SK-N-SH (cell line): ENCODE data around the gene SLAMF6. TPM values are rescaled to one million over a fixed set of nuclear protein-coding genes. Genes with fewer than 3 reads are reported as not detected.

Source experiments
- CTCF ChIA-PET: fragments of 300-600, 350-600 bp; formaldehyde crosslinking; extraction: SDS; loops from one replicate; lab custom pipeline; 2021; lab: Yijun Ruan, JAX
- POLR2A ChIA-PET: fragments of 350-600 bp; sonication (Branson Sonifier 250); formaldehyde crosslinking; extraction: SDS; loops from one replicate; lab custom pipeline; 2020; ENCODE audit warnings: antibody characterized with exemption, inconsistent platforms; lab: Yijun Ruan, JAX
- DNase-seq: peaks from one replicate; pipeline ENCODE4 v3.0.0; 2012
- H2AFZ ChIP-seq: fragments of 200-600 bp; sonication (generic); 2 replicates; pipeline ENCODE4 v1.8.1; 2016; ENCODE audit warnings: antibody characterized with exemption, mild to moderate bottlenecking, low read depth
- H3F3A ChIP-seq: fragments of 200-600 bp; sonication (generic); replicated peaks from 2 replicates; pipeline ENCODE3; 2016; ENCODE audit warnings: antibody characterized with exemption, mild to moderate bottlenecking; ENCODE audit not compliant: insufficient read depth
- H3K27ac ChIP-seq, 2 experiments: fragments of 200-500 bp in 1 of 2; fragments of 200-600 bp in 1 of 2; sonication (Bioruptor generic) in 1 of 2; sonication (generic), shearing (Covaris generic) in 1 of 2; 2 replicates each; pipeline versions ENCODE4 v1.5.1 to v1.6.1; 2014 to 2016; ENCODE audit warnings: low read depth in 2 of 2, inconsistent platforms in 1 of 2, low read length in 1 of 2, mild to moderate bottlenecking in 1 of 2, mixed read lengths in 1 of 2
- H3K27me3 ChIP-seq: fragments of 200-600 bp; sonication (generic), shearing (Covaris generic); 2 replicates; pipeline ENCODE4 v1.6.1; 2016; ENCODE audit warnings: mixed run types; ENCODE audit not compliant: insufficient read depth
- H3K36me3 ChIP-seq, 2 experiments: fragments of 200-500 bp in 1 of 2; fragments of 200-600 bp in 1 of 2; sonication (Bioruptor generic) in 1 of 2; sonication (generic) in 1 of 2; replicated peaks in 1 of 2; 2 replicates each; pipeline versions ENCODE3 to v1.5.1; 2014 to 2016; ENCODE audit warnings: low read length in 1 of 2, mild to moderate bottlenecking in 1 of 2; ENCODE audit not compliant: insufficient read depth in 2 of 2, control insufficient read depth in 1 of 2
- H3K4me1 ChIP-seq, 2 experiments: fragments of 200-500 bp in 1 of 2; fragments of 200-600 bp in 1 of 2; sonication (Bioruptor generic) in 1 of 2; sonication (generic), shearing (Covaris generic) in 1 of 2; 2 replicates each; pipeline versions ENCODE4 v1.5.1 to v1.6.1; 2014 to 2016; ENCODE audit warnings: low read depth in 1 of 2, low read length in 1 of 2, mixed run types in 1 of 2; ENCODE audit not compliant: insufficient read depth in 2 of 2, control insufficient read depth in 1 of 2
- H3K4me2 ChIP-seq: fragments of 200-600 bp; sonication (generic), shearing (Covaris generic); 2 replicates; pipeline ENCODE4 v1.6.1; 2017; ENCODE audit warnings: mixed run types
- H3K4me3 ChIP-seq, 2 experiments: fragments of 200-500 bp in 1 of 2; fragments of 200-600 bp in 1 of 2; sonication (Bioruptor generic) in 1 of 2; sonication (generic), shearing (Covaris generic) in 1 of 2; 2 replicates each; pipeline versions ENCODE4 v1.5.1 to v1.8.1; 2014 to 2016; ENCODE audit warnings: low read depth in 2 of 2, inconsistent platforms in 1 of 2, low read length in 1 of 2, mild to moderate bottlenecking in 1 of 2, mixed read lengths in 1 of 2, moderate library complexity in 1 of 2
- H3K79me2 ChIP-seq: fragments of 200-600 bp; sonication (generic); 2 replicates; pipeline ENCODE4 v1.8.1; 2017; ENCODE audit warnings: mild to moderate bottlenecking; ENCODE audit not compliant: insufficient read depth
- H3K9ac ChIP-seq: fragments of 200-600 bp; sonication (generic); 2 replicates; pipeline ENCODE4 v1.6.1; 2017; ENCODE audit warnings: mixed run types
- H3K9me2 ChIP-seq: fragments of 200-600 bp; sonication (generic); 2 replicates; pipeline ENCODE4 v1.6.1; 2017; ENCODE audit warnings: mixed run types
- H3K9me3 ChIP-seq: fragments of 200-600 bp; sonication (generic); 2 replicates; pipeline ENCODE4 v1.6.1; 2017; ENCODE audit warnings: mixed run types, mild to moderate bottlenecking, moderate library complexity
- H4K20me1 ChIP-seq: fragments of 200-600 bp; sonication (generic); 2 replicates; pipeline ENCODE4 v1.6.1; 2017; ENCODE audit warnings: mild to moderate bottlenecking, mixed run types; ENCODE audit not compliant: insufficient read depth
- CHD2 ChIP-seq: fragments of 150-350 bp; IDR thresholded peaks from 2 replicates; pipeline ENCODE4 v1.6.1; 2018; ENCODE audit warnings: low read length; ENCODE audit not compliant: partially characterized antibody
- ELF1 ChIP-seq: IDR thresholded peaks from 2 replicates; pipeline ENCODE4 v1.4.0; 2012
- EP300 ChIP-seq, 2 experiments: IDR thresholded peaks; 2 replicates each; pipeline versions ENCODE4 v1.4.0 to v1.6.1; 2012; ENCODE audit warnings: borderline replicate concordance in 1 of 2, low read depth in 1 of 2, low read length in 1 of 2
- EZH2phosphoT487 ChIP-seq: fragments of 200-600 bp; sonication (generic); IDR thresholded peaks from 2 replicates; pipeline ENCODE4 v1.6.1; 2017; ENCODE audit warnings: low read depth, mixed run types, mild to moderate bottlenecking, antibody characterized with exemption, moderate library complexity, borderline replicate concordance
- FOSL2 ChIP-seq: IDR thresholded peaks from 2 replicates; pipeline ENCODE4 v1.4.0; 2012; ENCODE audit warnings: low read depth, mild to moderate bottlenecking, moderate library complexity, borderline replicate concordance
- FOXJ3 ChIP-seq: sonication (generic); formaldehyde crosslinking; IDR thresholded peaks from 2 replicates; pipeline ENCODE4 v1.5.1; 2020; ENCODE audit warnings: mild to moderate bottlenecking, missing genetic modification reagents
- FOXM1 ChIP-seq: IDR thresholded peaks from 2 replicates; pipeline ENCODE4 v1.4.0; 2012; ENCODE audit warnings: low read depth, mild to moderate bottlenecking
- GATA2 ChIP-seq: sonication (generic); formaldehyde crosslinking; IDR thresholded peaks from 2 replicates; pipeline ENCODE4 v1.5.0; 2020; ENCODE audit warnings: mild to moderate bottlenecking, missing genetic modification reagents
- MXI1 ChIP-seq: IDR thresholded peaks from 2 replicates; pipeline ENCODE4 v1.6.1; 2012; ENCODE audit warnings: mild to moderate bottlenecking, low read depth, low read length, improper control_type of control experiment
- POLR2AphosphoS5 ChIP-seq: IDR thresholded peaks from 2 replicates; pipeline ENCODE4 v1.6.1; 2012; ENCODE audit warnings: low read depth, low read length
- RAD21 ChIP-seq: IDR thresholded peaks from 2 replicates; pipeline ENCODE4 v1.6.1; 2012; ENCODE audit warnings: mild to moderate bottlenecking, low read length
- RCOR1 ChIP-seq: fragments of 150-350 bp; IDR thresholded peaks from 2 replicates; pipeline ENCODE4 v1.6.1; 2017; ENCODE audit warnings: antibody characterized with exemption, low read length
- SIN3A ChIP-seq: IDR thresholded peaks from 2 replicates; pipeline ENCODE4 v1.6.1; 2012; ENCODE audit warnings: low read depth, mild to moderate bottlenecking, low read length, moderate library complexity, borderline replicate concordance
- YY1 ChIP-seq: IDR thresholded peaks from 2 replicates; pipeline ENCODE4 v1.4.0; 2012; ENCODE audit warnings: low read depth, mild to moderate bottlenecking
- WGBS: methylation state at CpG from one replicate; pipeline ENCODE4 v1.1.6; 2017; ENCODE audit warnings: low lambda C conversion rate; 5-methylcytosine and 5-hydroxymethylcytosine counted together
- polyA plus RNA-seq, 3 experiments: library from polyadenylated mRNA; depleted of rRNA; stranded (reverse); fragments of >200 nt; gene quantifications; 2 replicates each; pipeline ENCODE4 v1.2.3, GENCODE V29; 2012
- TF ChIP-seq, protein P1 (sequence below): IDR thresholded peaks from 2 replicates; pipeline ENCODE4 v1.4.0; 2012; ENCODE audit warnings: low read depth, borderline replicate concordance
- TF ChIP-seq, protein P2 (sequence below): fragments of 150-350 bp; IDR thresholded peaks from 2 replicates; pipeline ENCODE4 v1.6.1; 2017; ENCODE audit warnings: antibody characterized with exemption, low read length, low read depth, borderline replicate concordance
- TF ChIP-seq, protein P3 (sequence below): IDR thresholded peaks from 2 replicates; pipeline ENCODE4 v1.6.1; 2012; ENCODE audit warnings: mild to moderate bottlenecking, low read depth, low read length, moderate library complexity

The SLAMF6 gene
- polyA plus RNA-seq, 1 of the 3 experiments (the other 2 are of a cell fraction): not detected

GRCh38 chr1:160466961-160467360 is 56.1 kb downstream of the SLAMF6 start:
- CTCF ChIA-PET: no interaction called here
- no peak overlapping the region for H3K4me2 ChIP-seq
- no peak overlapping the region for H3K27ac ChIP-seq
- H3K9ac ChIP-seq: no peak overlapping the region
- H4K20me1 ChIP-seq: no peaks in the 10 kb centered on the region
- no peak overlapping the region for H2AFZ ChIP-seq
- H3K36me3 ChIP-seq: no peaks in the 10 kb centered on the region
- no peaks in the 10 kb centered on the region for H3K9me2 ChIP-seq
- no peak overlapping the region for H3K4me3 ChIP-seq
- 54% methylated on average over 2 of the region's 2 CpGs for WGBS
- no peak for TF ChIP-seq MXI1
- no peak for TF ChIP-seq FOXJ3 (CRISPR knock-in tag)
- TF ChIP-seq, protein P1, sequence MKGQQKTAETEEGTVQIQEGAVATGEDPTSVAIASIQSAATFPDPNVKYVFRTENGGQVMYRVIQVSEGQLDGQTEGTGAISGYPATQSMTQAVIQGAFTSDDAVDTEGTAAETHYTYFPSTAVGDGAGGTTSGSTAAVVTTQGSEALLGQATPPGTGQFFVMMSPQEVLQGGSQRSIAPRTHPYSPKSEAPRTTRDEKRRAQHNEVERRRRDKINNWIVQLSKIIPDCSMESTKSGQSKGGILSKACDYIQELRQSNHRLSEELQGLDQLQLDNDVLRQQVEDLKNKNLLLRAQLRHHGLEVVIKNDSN: no peak
- TF ChIP-seq SIN3A: no peak
- H3F3A ChIP-seq: no peaks in the 10 kb centered on the region
- POLR2A ChIA-PET: no interaction called here
- no peaks in the 10 kb centered on the region for H3K4me1 ChIP-seq
- DNase-seq: no peak
- H3K9me3 ChIP-seq: no peaks in the 10 kb centered on the region
- H3K79me2 ChIP-seq: no peaks in the 10 kb centered on the region
- H3K27me3 ChIP-seq: peaks cover 11% of the 10 kb centered on the region

DNA sequence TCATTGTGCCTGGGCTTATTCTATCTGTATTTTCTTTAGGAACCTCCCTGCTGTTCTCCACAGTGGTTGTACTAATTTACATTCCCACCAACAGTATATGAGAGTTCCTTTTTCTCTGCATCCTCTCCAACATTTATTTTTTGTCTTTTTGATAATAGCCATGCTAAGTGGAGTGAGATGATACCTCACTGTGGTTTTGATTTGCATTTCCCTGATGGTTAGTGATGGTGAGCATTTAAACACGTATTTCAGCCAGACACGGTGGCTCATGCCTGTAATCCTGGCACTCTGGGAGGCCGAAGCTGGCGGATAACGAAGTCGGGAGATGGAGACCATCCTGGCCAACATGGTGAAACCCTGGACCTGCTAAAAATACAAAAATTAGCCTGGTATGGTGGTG is 57.9 kb downstream of the SLAMF6 start:
- Histone ChIP-seq H3K9ac (no peak overlapping the region), H3K27ac (no peak overlapping the region), H3K9me3 (no peaks in the 10 kb centered on the region), H3K9me2 (no peaks in the 10 kb centered on the region), H4K20me1 (no peaks in the 10 kb centered on the region), H3K79me2 (no peaks in the 10 kb centered on the region), H3K27me3 (peaks cover 5% of the 10 kb centered on the region; the same call in 1 of the 2 replicates), H3K36me3 (no peaks in the 10 kb centered on the region), H3F3A (no peaks in the 10 kb centered on the region), H3K4me3 (no peak overlapping the region), H2AFZ (no peak overlapping the region), H3K4me1 (no peaks in the 10 kb centered on the region), H3K4me2 (no peak overlapping the region)
- DNase-seq: no peak
- TF ChIP-seq POLR2AphosphoS5: no peak
- TF ChIP-seq FOXM1: no peak
- TF ChIP-seq, protein P2, sequence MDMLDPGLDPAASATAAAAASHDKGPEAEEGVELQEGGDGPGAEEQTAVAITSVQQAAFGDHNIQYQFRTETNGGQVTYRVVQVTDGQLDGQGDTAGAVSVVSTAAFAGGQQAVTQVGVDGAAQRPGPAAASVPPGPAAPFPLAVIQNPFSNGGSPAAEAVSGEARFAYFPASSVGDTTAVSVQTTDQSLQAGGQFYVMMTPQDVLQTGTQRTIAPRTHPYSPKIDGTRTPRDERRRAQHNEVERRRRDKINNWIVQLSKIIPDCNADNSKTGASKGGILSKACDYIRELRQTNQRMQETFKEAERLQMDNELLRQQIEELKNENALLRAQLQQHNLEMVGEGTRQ: no peak
- TF ChIP-seq FOXJ3 (CRISPR knock-in tag): no peak
- no peak for TF ChIP-seq RAD21
- no peak for TF ChIP-seq GATA2
- POLR2A ChIA-PET: no interaction called here
- 21% methylated on average over 6 of the region's 6 CpGs for WGBS
- CTCF ChIA-PET: no interaction called here

DNA sequence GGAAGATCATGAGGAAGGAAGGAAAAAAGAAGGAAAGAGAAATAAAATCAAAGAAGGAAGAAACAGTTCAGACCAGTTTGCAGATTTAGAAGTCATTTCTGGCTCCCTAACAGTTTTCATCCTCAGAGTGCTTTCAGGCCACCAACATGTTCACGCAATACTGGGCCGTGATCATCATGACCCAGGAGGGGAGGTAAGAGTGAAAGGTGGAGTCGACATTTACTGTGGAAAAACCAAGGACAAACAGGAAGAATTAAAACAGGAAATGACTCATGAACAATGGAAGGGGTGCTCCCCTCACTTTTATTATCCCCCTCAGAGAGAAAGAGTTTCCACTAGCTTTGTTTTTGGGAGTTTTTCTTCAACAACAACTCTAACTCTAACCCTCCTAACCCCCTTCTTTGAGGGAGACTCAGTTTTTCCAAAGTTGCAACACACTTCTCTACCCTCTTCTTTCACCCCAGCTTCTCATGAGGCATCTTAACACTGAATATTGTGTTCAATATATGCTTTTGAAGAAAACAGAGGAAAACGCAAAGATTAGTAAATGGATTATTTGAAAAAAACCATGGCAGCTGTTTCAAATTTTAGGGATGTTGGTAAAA is 62.3 kb downstream of the SLAMF6 start:
- H3K4me3 ChIP-seq: no peak overlapping the region
- H3K79me2 ChIP-seq: no peaks in the 10 kb centered on the region
- H3K9ac ChIP-seq: no peak overlapping the region
- H3K27me3 ChIP-seq: no peaks in the 10 kb centered on the region; the same call in 1 of the 2 replicates
- H2AFZ ChIP-seq: no peak overlapping the region
- no peaks in the 10 kb centered on the region for H3K9me3 ChIP-seq
- 11% methylated on average over 4 of the region's 4 CpGs for WGBS
- H3K9me2 ChIP-seq: no peaks in the 10 kb centered on the region
- no peaks in the 10 kb centered on the region for H3K4me1 ChIP-seq
- no peak overlapping the region for H3K27ac ChIP-seq
- H3K36me3 ChIP-seq: no peaks in the 10 kb centered on the region
- no peaks in the 10 kb centered on the region for H4K20me1 ChIP-seq
- no peak overlapping the region for H3K4me2 ChIP-seq
- CTCF ChIA-PET: no interaction called here
- POLR2A ChIA-PET: no interaction called here
- H3F3A ChIP-seq: no peaks in the 10 kb centered on the region
- DNase-seq: no peak
- no peak for TF ChIP-seq EP300 (IDR thresholded peaks at IDR 0.05; ENCODE audit: borderline replicate concordance in 1 of 2, low read depth in 1 of 2, low read length in 1 of 2)
- no peak for TF ChIP-seq ELF1
- no peak for TF ChIP-seq SIN3A
- TF ChIP-seq YY1: no peak
- TF ChIP-seq FOSL2: no peak
- TF ChIP-seq GATA2: no peak
- no peak for TF ChIP-seq RCOR1
- no peak for TF ChIP-seq EZH2phosphoT487
- no peak for TF ChIP-seq FOXJ3 (CRISPR knock-in tag)
- TF ChIP-seq, protein P3, sequence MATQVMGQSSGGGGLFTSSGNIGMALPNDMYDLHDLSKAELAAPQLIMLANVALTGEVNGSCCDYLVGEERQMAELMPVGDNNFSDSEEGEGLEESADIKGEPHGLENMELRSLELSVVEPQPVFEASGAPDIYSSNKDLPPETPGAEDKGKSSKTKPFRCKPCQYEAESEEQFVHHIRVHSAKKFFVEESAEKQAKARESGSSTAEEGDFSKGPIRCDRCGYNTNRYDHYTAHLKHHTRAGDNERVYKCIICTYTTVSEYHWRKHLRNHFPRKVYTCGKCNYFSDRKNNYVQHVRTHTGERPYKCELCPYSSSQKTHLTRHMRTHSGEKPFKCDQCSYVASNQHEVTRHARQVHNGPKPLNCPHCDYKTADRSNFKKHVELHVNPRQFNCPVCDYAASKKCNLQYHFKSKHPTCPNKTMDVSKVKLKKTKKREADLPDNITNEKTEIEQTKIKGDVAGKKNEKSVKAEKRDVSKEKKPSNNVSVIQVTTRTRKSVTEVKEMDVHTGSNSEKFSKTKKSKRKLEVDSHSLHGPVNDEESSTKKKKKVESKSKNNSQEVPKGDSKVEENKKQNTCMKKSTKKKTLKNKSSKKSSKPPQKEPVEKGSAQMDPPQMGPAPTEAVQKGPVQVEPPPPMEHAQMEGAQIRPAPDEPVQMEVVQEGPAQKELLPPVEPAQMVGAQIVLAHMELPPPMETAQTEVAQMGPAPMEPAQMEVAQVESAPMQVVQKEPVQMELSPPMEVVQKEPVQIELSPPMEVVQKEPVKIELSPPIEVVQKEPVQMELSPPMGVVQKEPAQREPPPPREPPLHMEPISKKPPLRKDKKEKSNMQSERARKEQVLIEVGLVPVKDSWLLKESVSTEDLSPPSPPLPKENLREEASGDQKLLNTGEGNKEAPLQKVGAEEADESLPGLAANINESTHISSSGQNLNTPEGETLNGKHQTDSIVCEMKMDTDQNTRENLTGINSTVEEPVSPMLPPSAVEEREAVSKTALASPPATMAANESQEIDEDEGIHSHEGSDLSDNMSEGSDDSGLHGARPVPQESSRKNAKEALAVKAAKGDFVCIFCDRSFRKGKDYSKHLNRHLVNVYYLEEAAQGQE: no peak
- TF ChIP-seq CHD2: no peak
- TF ChIP-seq RAD21: no peak
